Astrocyte of the cerebellum (primary cell): Measurements from ENCODE around the gene NSUN7.

Experiments used
- DNase-seq: peaks from one replicate; pipeline ENCODE4 v3.0.0-alpha.2; 2011; ENCODE audit warnings: low read depth
- H3K4me3 ChIP-seq: 2 replicates; pipeline ENCODE4 v1.5.1; 2011; ENCODE audit warnings: mild to moderate bottlenecking, low read depth, low read length, moderate library complexity
- in situ Hi-C: cut with HindIII; loops from 2 replicates; pipeline ENCODE4 v1.10.0; 2017; ENCODE audit warnings: low sequenced_read_pairs
- TF ChIP-seq, protein P1 (sequence below): IDR thresholded peaks from 2 replicates; pipeline ENCODE4 v1.5.1; 2012; ENCODE audit warnings: low read length, low read depth, moderate library complexity, mild to moderate bottlenecking; ENCODE audit errors: missing control alignments

NSUN7 gene

DNA sequence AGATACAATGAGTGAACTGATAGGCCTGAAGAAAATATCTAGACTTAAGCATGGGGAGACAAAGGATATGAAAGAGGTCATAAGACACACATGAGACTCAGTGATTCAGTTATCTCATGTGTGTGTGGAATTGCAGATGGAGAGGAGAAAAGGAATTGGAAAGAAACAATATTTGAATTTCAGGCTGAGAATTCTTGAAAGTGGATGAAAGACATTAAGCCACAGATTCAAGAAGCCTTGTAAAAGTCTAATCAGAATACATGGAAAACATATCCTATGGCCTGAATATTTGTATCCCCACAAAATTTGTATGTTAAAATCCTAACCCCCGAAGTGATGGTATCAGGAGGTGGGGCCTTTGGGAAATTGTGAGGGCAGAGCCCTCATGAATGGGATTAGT is 28.3 kb downstream of the NSUN7 start:
- H3K4me3 ChIP-seq: no peak overlapping the region
- TF ChIP-seq, protein P1, sequence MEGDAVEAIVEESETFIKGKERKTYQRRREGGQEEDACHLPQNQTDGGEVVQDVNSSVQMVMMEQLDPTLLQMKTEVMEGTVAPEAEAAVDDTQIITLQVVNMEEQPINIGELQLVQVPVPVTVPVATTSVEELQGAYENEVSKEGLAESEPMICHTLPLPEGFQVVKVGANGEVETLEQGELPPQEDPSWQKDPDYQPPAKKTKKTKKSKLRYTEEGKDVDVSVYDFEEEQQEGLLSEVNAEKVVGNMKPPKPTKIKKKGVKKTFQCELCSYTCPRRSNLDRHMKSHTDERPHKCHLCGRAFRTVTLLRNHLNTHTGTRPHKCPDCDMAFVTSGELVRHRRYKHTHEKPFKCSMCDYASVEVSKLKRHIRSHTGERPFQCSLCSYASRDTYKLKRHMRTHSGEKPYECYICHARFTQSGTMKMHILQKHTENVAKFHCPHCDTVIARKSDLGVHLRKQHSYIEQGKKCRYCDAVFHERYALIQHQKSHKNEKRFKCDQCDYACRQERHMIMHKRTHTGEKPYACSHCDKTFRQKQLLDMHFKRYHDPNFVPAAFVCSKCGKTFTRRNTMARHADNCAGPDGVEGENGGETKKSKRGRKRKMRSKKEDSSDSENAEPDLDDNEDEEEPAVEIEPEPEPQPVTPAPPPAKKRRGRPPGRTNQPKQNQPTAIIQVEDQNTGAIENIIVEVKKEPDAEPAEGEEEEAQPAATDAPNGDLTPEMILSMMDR: no peak
- in situ Hi-C loops: no loop called here
- DNase-seq: no peak

DNA sequence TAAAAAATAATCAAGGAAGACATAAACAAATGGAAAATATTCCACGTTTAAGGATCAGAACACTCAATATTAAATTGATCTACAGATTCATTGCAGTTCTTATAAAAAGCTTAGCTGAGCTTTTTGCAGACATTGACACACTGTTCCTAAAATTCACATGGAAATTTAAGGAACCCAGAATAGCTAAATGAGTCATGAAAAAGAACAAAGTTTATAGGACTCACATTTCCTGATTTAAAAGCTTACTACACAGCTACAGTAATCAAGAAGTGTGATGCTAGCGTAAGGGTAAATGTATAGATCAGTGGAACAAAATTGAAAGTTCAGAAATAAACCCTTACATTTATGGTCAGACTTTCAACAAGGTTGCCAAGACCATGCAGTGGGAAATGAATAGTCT is 33.1 kb downstream of the NSUN7 start:
- TF ChIP-seq, protein P1: no peak
- no peak for DNase-seq
- in situ Hi-C loops: no loop called here
- H3K4me3 ChIP-seq: no peak overlapping the region

DNA sequence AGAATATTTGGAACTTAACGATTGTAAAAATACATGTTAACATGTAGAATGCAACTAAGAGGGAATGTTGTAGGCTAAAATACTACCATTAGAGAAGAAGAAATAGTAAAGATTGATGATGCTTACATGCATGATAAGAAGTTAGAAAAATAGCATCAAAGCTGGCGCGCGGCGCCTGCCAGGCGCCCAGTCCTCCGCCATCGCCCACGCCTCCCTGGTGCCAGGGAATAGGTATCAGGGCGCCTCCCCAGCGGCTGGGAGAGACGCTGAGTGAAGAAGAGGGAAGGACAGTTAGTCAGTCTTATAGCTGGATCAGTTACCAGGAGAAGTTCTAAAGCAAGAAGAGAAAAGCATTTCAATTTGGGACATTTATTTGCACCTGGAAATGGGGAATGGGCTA is 36.0 kb downstream of the NSUN7 start:
- DNase-seq: no peak
- in situ Hi-C loops: no loop called here
- no peak overlapping the region for H3K4me3 ChIP-seq
- TF ChIP-seq, protein P1: no peak

DNA sequence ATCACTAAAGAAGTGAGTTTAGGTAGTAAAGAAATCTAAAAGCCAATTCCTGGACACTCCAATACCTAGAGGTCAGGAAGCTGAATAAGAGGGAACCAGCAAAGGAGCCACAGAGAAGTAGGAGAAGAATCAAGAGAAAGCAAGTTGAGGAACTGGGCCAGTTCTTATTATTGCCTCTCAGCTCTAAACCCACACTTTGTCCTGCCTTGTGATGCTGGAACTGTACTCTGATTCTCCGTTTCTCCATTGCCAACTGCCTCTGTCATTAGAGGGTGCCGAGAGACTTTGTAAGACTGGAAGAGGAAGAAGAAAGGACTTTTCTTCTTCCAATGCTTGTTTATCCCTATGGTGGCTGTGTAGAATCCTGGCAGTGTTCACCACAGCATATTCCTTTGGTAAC is 38.6 kb downstream of the NSUN7 start:
- no peak overlapping the region for H3K4me3 ChIP-seq
- TF ChIP-seq, protein P1: no peak
- no peak for DNase-seq
- in situ Hi-C loops: no loop called here

DNA sequence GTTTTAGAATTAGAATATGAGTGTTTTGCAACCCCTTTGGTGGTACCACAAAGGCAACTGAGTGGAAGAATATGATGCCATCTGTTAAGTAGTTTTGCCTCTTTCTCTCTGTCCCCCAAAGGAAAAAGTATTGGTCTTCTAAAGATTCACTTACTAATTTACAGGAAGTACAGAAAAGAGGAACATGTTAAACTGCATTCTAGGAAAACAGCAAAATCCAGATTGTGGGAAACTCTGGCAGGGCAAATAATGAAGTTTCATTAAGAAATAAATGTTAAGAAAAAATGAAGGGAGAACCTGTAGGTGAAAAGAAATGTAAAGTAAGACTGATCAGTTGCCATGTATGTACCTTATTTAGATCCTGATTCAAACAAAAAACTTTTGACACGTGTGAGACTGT is 39.3 kb downstream of the NSUN7 start:
- TF ChIP-seq, protein P1: no peak
- in situ Hi-C loops: no loop called here
- no peak overlapping the region for H3K4me3 ChIP-seq
- no peak for DNase-seq

DNA sequence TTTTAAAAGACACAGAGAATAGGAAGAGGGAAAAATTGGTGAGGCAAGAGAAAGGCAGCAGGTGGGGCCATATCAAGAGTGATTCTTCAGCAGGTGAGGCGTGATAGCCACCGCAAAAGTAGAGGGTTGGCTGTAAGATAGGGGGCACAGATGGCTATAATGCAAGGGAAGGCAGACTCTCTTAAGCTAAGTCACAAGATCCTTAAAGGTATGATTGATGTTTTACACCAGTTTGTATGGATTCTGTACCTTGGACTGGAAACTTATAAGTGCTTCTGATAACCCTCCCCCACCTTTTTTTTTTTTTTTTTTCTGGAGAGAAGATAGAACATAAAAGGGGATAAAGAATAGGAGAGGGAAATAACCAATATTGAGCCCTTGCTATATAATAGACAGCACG is 40.0 kb downstream of the NSUN7 start:
- in situ Hi-C loops: no loop called here
- DNase-seq: no peak
- TF ChIP-seq, protein P1: no peak
- no peak overlapping the region for H3K4me3 ChIP-seq

DNA sequence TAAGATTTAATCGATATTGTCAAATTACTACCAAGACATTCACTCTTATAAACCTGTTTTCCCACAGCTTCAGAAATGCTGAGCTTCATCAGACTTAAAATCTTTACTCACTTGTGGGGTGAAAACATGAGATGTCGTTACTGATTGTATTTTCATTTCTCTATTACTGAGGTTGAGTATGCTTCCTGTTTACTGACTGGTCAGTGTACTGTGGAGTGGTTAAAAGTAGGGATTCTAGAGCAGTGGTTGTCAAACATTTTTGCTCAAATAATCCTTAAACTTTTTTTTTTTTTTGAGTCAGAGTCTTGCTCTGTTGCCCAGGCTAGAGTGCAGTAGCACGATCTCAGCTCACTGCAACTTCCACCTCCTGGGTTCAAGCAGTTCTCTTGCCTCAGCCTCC is 50.3 kb downstream of the NSUN7 start:
- DNase-seq: no peak
- no peak overlapping the region for H3K4me3 ChIP-seq
- in situ Hi-C loops: no loop called here
- TF ChIP-seq, protein P1: no peak
